Measurements from ENCODE around the gene DLEU7. TPM values are rescaled to one million over a fixed set of nuclear protein-coding genes. Genes with fewer than 3 reads are reported as not detected.

Gene DLEU7
- total and polyA plus RNA-seq, 2 of the 13 experiments (the other 11 are each of a cell fraction or from before 2014, with no cell fraction given), result not detected

DNA sequence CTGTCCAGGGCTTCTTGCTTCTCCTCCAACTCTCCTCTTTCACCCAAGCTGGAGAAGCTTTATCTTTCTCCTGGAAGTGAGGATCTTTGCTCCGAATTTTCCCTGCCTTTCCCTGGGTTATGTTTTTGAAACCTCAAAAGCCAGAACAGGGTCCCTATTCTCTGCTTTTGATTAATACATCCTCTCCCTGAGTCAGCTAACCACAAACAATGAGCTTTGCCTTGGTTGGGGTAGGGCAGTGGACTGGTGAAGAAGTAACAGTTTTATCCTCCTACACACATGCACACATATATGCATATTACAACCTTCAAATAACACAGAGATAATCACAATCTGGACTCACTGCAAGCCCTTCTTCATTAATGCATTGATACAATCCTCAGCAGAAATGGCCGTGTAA is 44.6 kb downstream of the DLEU7 start:
- Histone ChIP-seq H2AFZ (ENCODE audit: low read length) (no peak overlapping the region), H3K4me1 (ENCODE audit: insufficient read depth, low read length) (no peaks in the 10 kb centered on the region), H3K27me3 (ENCODE audit: control insufficient read depth in 1 of 2, insufficient read depth in 2 of 2, low read length in 2 of 2) (no peaks in the 10 kb centered on the region), H3K4me2 (ENCODE audit: low read depth, low read length) (no peak overlapping the region), H3K4me3 (replicated peaks in 1 of 3; ENCODE audit: insufficient read depth in 1 of 3, low read depth in 2 of 3, low read length in 3 of 3) (no peak overlapping the region), H4K20me1 (ENCODE audit: insufficient read depth, low read length) (no peaks in the 10 kb centered on the region), H3K9ac (ENCODE audit: insufficient read depth, low read depth, low read length) (no peak overlapping the region), H3K9me3 (ENCODE audit: low read length) (no peaks in the 10 kb centered on the region), H3K79me2 (ENCODE audit: insufficient read depth, low read length) (no peaks in the 10 kb centered on the region), H3K27ac (ENCODE audit: extremely low read length, insufficient read depth, low read length) (no peak overlapping the region), H3K36me3 (replicated peaks in 1 of 2; ENCODE audit: control insufficient read depth in 1 of 2, insufficient read depth in 2 of 2, low read length in 2 of 2) (no peaks in the 10 kb centered on the region)
- CTCF ChIA-PET (ENCODE audit: low intra/inter-chr PET ratio, low total read pairs), result no interaction called here
- in situ Hi-C loops (cut with HindIII; ENCODE audit: extremely low pct_ligation_motif_present, low pct_unique_long_range_greater_than_20kb), result no loop called here
- no peak for ATAC-seq
- FAIRE-seq, result no peak
- 40% methylated on average over 2 of the region's 2 CpGs for whole genome bisulfite sequencing (ENCODE audit: low lambda C conversion rate)
- POLR2A ChIA-PET, result no interaction called here
- intact Hi-C loops (cut with micrococcal nuclease; ENCODE audit: unreplicated experiment), result no loop called here
- no peak for DNase-seq (ENCODE audit: low spot score)
- no TSS peak for BruUV-seq (replicated peaks)
- no peak for TF ChIP-seq ZKSCAN5 (CRISPR knock-in tag; IDR thresholded peaks at IDR 0.05)
- no peak for TF ChIP-seq TRIM24 (CRISPR knock-in tag; IDR thresholded peaks at IDR 0.05)
- TF ChIP-seq CBFB (CRISPR knock-in tag; IDR thresholded peaks at IDR 0.05), result no peak
- TF ChIP-seq BATF2 (CRISPR knock-in tag; IDR thresholded peaks at IDR 0.05), result no peak
- no peak for TF ChIP-seq GATAD2A (CRISPR knock-in tag; IDR thresholded peaks at IDR 0.05)
- no peak for TF ChIP-seq ZNF549 (CRISPR knock-in tag; IDR thresholded peaks at IDR 0.05)
- TF ChIP-seq ZNF326 (CRISPR knock-in tag; IDR thresholded peaks at IDR 0.05; ENCODE audit: borderline replicate concordance), result no peak
- no peak for TF ChIP-seq PRDM10 (CRISPR knock-in tag; IDR thresholded peaks at IDR 0.05; ENCODE audit: low read depth)
- no peak for TF ChIP-seq MAF1 (CRISPR knock-in tag; IDR thresholded peaks at IDR 0.05; ENCODE audit: borderline replicate concordance)
- no peak for TF ChIP-seq ZNF484 (CRISPR knock-in tag; IDR thresholded peaks at IDR 0.05; ENCODE audit: borderline replicate concordance, low read depth)
- no peak for TF ChIP-seq TBX3 (IDR thresholded peaks at IDR 0.05; ENCODE audit: borderline replicate concordance)
- TF ChIP-seq, protein P1, sequence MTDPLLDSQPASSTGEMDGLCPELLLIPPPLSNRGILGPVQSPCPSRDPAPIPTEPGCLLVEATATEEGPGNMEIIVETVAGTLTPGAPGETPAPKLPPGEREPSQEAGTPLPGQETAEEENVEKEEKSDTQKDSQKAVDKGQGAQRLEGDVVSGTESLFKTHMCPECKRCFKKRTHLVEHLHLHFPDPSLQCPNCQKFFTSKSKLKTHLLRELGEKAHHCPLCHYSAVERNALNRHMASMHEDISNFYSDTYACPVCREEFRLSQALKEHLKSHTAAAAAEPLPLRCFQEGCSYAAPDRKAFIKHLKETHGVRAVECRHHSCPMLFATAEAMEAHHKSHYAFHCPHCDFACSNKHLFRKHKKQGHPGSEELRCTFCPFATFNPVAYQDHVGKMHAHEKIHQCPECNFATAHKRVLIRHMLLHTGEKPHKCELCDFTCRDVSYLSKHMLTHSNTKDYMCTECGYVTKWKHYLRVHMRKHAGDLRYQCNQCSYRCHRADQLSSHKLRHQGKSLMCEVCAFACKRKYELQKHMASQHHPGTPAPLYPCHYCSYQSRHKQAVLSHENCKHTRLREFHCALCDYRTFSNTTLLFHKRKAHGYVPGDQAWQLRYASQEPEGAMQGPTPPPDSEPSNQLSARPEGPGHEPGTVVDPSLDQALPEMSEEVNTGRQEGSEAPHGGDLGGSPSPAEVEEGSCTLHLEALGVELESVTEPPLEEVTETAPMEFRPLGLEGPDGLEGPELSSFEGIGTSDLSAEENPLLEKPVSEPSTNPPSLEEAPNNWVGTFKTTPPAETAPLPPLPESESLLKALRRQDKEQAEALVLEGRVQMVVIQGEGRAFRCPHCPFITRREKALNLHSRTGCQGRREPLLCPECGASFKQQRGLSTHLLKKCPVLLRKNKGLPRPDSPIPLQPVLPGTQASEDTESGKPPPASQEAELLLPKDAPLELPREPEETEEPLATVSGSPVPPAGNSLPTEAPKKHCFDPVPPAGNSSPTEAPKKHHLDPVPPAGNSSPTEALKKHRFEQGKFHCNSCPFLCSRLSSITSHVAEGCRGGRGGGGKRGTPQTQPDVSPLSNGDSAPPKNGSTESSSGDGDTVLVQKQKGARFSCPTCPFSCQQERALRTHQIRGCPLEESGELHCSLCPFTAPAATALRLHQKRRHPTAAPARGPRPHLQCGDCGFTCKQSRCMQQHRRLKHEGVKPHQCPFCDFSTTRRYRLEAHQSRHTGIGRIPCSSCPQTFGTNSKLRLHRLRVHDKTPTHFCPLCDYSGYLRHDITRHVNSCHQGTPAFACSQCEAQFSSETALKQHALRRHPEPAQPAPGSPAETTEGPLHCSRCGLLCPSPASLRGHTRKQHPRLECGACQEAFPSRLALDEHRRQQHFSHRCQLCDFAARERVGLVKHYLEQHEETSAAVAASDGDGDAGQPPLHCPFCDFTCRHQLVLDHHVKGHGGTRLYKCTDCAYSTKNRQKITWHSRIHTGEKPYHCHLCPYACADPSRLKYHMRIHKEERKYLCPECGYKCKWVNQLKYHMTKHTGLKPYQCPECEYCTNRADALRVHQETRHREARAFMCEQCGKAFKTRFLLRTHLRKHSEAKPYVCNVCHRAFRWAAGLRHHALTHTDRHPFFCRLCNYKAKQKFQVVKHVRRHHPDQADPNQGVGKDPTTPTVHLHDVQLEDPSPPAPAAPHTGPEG (CRISPR knock-in tag; IDR thresholded peaks at IDR 0.05), result no peak
- TF ChIP-seq RFXANK (CRISPR knock-in tag; IDR thresholded peaks at IDR 0.05), result no peak
- no peak for TF ChIP-seq BRD4 (CRISPR knock-in tag; IDR thresholded peaks at IDR 0.05)
- no peak for TF ChIP-seq ZNF672 (CRISPR knock-in tag; IDR thresholded peaks at IDR 0.05)
- TF ChIP-seq ATF5 (CRISPR knock-in tag; IDR thresholded peaks at IDR 0.05; ENCODE audit: low read depth), result no peak
- no peak for TF ChIP-seq ZNF30 (CRISPR knock-in tag; IDR thresholded peaks at IDR 0.05)
